MCF 10A (cell line): ENCODE measurements around the gene MEA1. TPM values are rescaled to one million over a fixed set of nuclear protein-coding genes. Genes with fewer than 3 reads are reported as not detected.

Source experiments
- BruUV-seq: library from RNA; stranded (reverse); fragments of 400-500 nt; replicated peaks from 2 replicates; lab custom pipeline; 2021; lab: Mats Ljungman, UMichigan
- CTCF ChIA-PET: fragments of 300-600 bp; sonication (Branson Sonifier 250); formaldehyde crosslinking; extraction: SDS; loops from one replicate; lab custom pipeline; 2021; ENCODE audit warnings: antibody characterized with exemption, inconsistent platforms; lab: Yijun Ruan, JAX
- POLR2A ChIA-PET: fragments of 300-600, 350-650 bp; sonication (Branson Sonifier 250); formaldehyde crosslinking; extraction: SDS; loops from one replicate; lab custom pipeline; 2020; ENCODE audit warnings: antibody characterized with exemption, inconsistent platforms; lab: Yijun Ruan, JAX
- DNase-seq: peaks from one replicate; pipeline ENCODE4 v3.0.0-alpha.2; 2018; ENCODE audit not compliant: unreplicated experiment
- H3K27ac Mint-ChIP-seq: one replicate; pipeline ENCODE4 v1.8.0; 2022; ENCODE audit warnings: mild to moderate bottlenecking, low read depth, mixed read lengths; ENCODE audit not compliant: unreplicated experiment
- H3K27me3 Mint-ChIP-seq: one replicate; pipeline ENCODE4 v1.8.0; 2022; ENCODE audit warnings: mixed read lengths; ENCODE audit not compliant: insufficient read depth, unreplicated experiment
- H3K36me3 Mint-ChIP-seq: one replicate; pipeline ENCODE4 v1.8.0; 2022; ENCODE audit warnings: mild to moderate bottlenecking, moderate library complexity, mixed read lengths; ENCODE audit not compliant: insufficient read depth, unreplicated experiment
- H3K4me1 Mint-ChIP-seq: one replicate; pipeline ENCODE4 v1.8.0; 2022; ENCODE audit warnings: mixed read lengths; ENCODE audit not compliant: insufficient read depth, unreplicated experiment
- H3K4me3 Mint-ChIP-seq: one replicate; pipeline ENCODE4 v1.8.0; 2022; ENCODE audit warnings: mild to moderate bottlenecking, moderate library complexity, mixed read lengths; ENCODE audit not compliant: unreplicated experiment
- H3K9me3 Mint-ChIP-seq: one replicate; pipeline ENCODE4 v1.8.0; 2022; ENCODE audit warnings: mixed read lengths; ENCODE audit not compliant: unreplicated experiment
- CTCF ChIP-seq: fragments of 200-600 bp; IDR thresholded peaks from one replicate; pipeline ENCODE4 v1.8.0; 2022; ENCODE audit warnings: antibody characterized with exemption, mild to moderate bottlenecking; ENCODE audit not compliant: unreplicated experiment
- intact Hi-C: fragments of 100-400 bp; cut with micrococcal nuclease; formaldehyde crosslinking; loops from 2 replicates; pipeline ENCODE4 v1.14.1; 2022
- total RNA-seq: library from RNA; stranded (reverse); gene quantifications from 2 replicates; pipeline ENCODE4 v1.2.3, GENCODE V29; 2022

Gene MEA1
- total RNA-seq, 1 experiment from 2014 or later, result 71.8 TPM

DNA sequence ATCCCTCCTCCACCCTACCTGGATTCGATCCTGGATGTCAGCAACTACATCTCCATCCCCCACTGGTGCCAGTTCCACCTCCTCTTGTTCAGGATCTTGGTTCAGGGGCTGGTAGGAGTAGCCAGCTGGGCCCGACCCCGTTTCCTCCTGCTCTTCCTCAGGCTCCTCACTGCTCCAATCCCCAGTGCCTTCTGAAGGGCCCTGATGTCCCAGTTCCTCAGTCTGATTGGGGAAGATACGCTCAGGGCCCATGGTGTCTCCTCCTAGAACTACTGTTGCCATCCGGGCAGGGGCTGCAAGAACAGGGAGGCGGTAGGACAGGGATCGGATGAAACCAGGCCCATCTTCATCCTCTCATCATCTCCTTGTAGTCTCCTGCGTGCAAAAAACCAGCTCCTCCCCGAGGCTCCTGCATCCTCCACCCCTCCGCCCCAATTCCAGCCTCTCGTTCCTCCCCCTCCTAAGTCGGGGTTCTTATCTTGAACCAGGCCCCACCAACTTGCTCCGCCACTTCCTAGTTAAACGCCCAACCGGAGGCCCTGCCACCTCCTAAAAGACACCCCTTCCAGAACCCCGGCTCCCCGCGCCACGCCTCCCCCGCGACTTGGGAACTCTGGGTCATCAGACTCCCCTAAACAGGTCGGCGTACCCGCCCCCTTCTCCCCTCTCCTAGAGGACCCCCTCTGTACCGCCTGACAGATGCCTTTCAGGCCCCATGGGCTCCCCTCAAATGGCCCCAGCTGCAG, 476 bp downstream of the MEA1 start:
- no peak for DNase-seq
- Mint-ChIP-seq H3K9me3 (no peaks in the 10 kb centered on the region), H3K36me3 (peaks cover 30% of the 10 kb centered on the region), H3K4me3 (peak overlapping the region; percentile 99), H3K27ac (peak overlapping the region; percentile 99), H3K27me3 (no peaks in the 10 kb centered on the region), H3K4me1 (peaks cover 32% of the 10 kb centered on the region)
- no TSS peak for BruUV-seq
- TF ChIP-seq CTCF, result no peak
- CTCF ChIA-PET, result interaction anchor here (0.7 to 2.6 kb wide), 4 partner anchors 17 to 161 kb away, joined by 3 to 12 read pairs (median 4); no protein-coding TSS in a partner anchor
- POLR2A ChIA-PET, result interaction anchor here (0.7 to 5.5 kb wide), 22 partner anchors 9 to 267 kb away, joined by 3 to 53 read pairs (median 7); partner anchors contain the start of genes CNPY3, CUL7, KLC4 and MRPL2
- intact Hi-C loops, result loop anchor here (1.0 to 5.0 kb wide), 2 partner anchors 29 to 39 kb away; partner anchors contain the start of genes CUL7 and PPP2R5D

DNA sequence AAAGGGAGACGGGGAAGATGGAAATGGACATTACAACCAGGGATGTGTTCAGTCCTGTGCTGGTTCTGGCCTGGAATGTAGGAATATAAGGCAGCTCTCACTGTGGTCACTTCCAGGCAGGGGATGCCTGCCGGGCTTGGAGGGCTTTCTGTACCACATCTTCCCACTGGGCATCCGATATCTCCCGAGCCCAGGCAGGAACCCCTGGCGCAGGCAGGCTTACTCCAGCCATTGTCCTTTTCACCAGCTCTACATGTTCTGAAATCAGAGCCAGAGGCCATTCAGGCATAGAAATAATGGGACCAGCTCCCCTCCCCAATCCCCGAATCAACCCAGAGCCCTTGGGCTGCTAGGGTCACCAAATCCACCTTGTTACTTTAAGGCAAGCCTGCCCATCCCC, 1.4 kb downstream of the MEA1 start:
- POLR2A ChIA-PET, result interaction anchor here (0.5 to 5.5 kb wide), 11 partner anchors 9 to 122 kb away, joined by 3 to 53 read pairs (median 30); partner anchors contain the start of genes CNPY3, CUL7, KLC4 and MRPL2
- DNase-seq, result no peak
- peaks cover 27% of the 10 kb centered on the region for H3K36me3 Mint-ChIP-seq
- H3K9me3 Mint-ChIP-seq, result no peaks in the 10 kb centered on the region
- TSS peak; percentile 93 for BruUV-seq
- CTCF ChIA-PET, result interaction anchor here (1.0 to 2.6 kb wide), 2 partner anchors 112 to 131 kb away, joined by 3 to 12 read pairs; no protein-coding TSS in a partner anchor
- peaks cover 32% of the 10 kb centered on the region for H3K4me1 Mint-ChIP-seq
- TF ChIP-seq CTCF, result no peak
- no peaks in the 10 kb centered on the region for H3K27me3 Mint-ChIP-seq
- H3K27ac Mint-ChIP-seq, result peak overlapping the region; percentile 99
- H3K4me3 Mint-ChIP-seq, result peak overlapping the region; percentile 99
- intact Hi-C loops, result loop anchor here (5.0 kb wide), 1 partner anchor 40 kb away; the partner anchor contains the start of gene CUL7

DNA sequence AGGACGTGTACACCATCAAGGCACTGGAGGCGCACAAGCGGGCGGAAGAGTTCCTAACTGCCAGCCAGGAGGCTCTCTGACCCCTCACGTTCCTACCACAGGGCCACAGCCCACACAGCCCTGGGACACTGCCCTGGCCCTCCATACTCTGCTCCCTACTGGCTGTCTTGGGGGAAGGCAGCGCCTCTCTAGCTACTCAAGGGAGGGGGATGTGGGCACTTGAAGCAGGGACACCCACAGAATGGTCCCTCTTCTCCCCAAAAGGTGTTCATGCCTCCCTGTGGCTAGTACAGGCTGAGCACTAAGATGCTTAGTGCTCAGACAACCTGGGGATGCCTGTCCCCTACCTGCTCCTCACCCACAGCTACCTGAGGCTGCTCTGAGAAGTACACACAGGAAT, 2.5 kb downstream of the MEA1 start:
- POLR2A ChIA-PET, result interaction anchor here (1.3 to 5.5 kb wide), 5 partner anchors 11 to 82 kb away, joined by 3 to 23 read pairs (median 4); partner anchors contain the start of genes CNPY3, PEX6, PPP2R5D and RRP36
- Mint-ChIP-seq H3K9me3 (no peaks in the 10 kb centered on the region), H3K27ac (peak overlapping the region; percentile 99), H3K27me3 (no peaks in the 10 kb centered on the region), H3K36me3 (peaks cover 38% of the 10 kb centered on the region), H3K4me1 (peaks cover 31% of the 10 kb centered on the region), H3K4me3 (no peak overlapping the region)
- DNase-seq, result no peak
- intact Hi-C loops, result loop anchor here (5.0 kb wide), 1 partner anchor 41 kb away; the partner anchor contains the start of gene CUL7
- BruUV-seq, result no TSS peak
- TF ChIP-seq CTCF, result no peak
- CTCF ChIA-PET, result interaction anchor here (0.7 to 1.9 kb wide), 3 partner anchors 24 to 110 kb away, joined by 4 to 7 read pairs (median 6); no protein-coding TSS in a partner anchor

- TF ChIP-seq CTCF, result peak; percentile 16
- BruUV-seq, result no TSS peak
- no peaks in the 10 kb centered on the region for H3K27me3 Mint-ChIP-seq
- H3K9me3 Mint-ChIP-seq, result no peaks in the 10 kb centered on the region
- intact Hi-C loops, result no loop called here
- no peak overlapping the region for H3K4me3 Mint-ChIP-seq
- peaks cover 23% of the 10 kb centered on the region for H3K4me1 Mint-ChIP-seq
- ChIA-PET POLR2A (interaction anchor here (1.0 to 1.7 kb wide), 3 partner anchors 10 to 87 kb away, joined by 4 to 10 read pairs (median 4); partner anchors contain the start of genes KLC4 and MRPL2), CTCF (interaction anchor here (0.7 kb wide), 1 partner anchor 173 kb away, joined by 3 read pairs; no protein-coding TSS in a partner anchor)
- no peak overlapping the region for H3K27ac Mint-ChIP-seq
- peaks cover 35% of the 10 kb centered on the region for H3K36me3 Mint-ChIP-seq
- DNase-seq, result peak; percentile 29
Measured at GRCh38 chr6:43009124-43009523, 4.6 kb downstream of the MEA1 start.
